Common myeloid progenitor, CD34-positive (primary cell): Measurements from ENCODE around the gene CEP83.
A peak's percentile ranks its signal among the peaks of the same experiment; 100 is the strongest.
"Not testable (repeated sequence)": the region's sequence is repeated elsewhere in the genome, so short reads cannot be mapped to it uniquely, and the experiment has no call there.

Experiments used
- CTCF ChIA-PET: fragments of 350-600 bp; sonication (Branson Sonifier 250); formaldehyde crosslinking; loops from one replicate; lab custom pipeline; 2021; ENCODE audit warnings: antibody characterized with exemption; lab: Charles Lee
- POLR2A ChIA-PET: fragments of 350-600 bp; sonication (Branson Sonifier 250); formaldehyde crosslinking; loops from one replicate; lab custom pipeline; 2021; ENCODE audit warnings: antibody characterized with exemption; lab: Charles Lee
- DNase-seq, 3 donors: peaks; one replicate each; pipeline versions ENCODE4 v3.0.0 to v3.0.0-alpha.2; 2013
- H3K27ac ChIP-seq, 2 experiments: 1 replicate in 1 of 2; 2 replicates in 1 of 2; pipeline ENCODE4 v1.7.0; 2013; ENCODE audit warnings: inconsistent platforms in 2 of 2, low read length in 2 of 2, mild to moderate bottlenecking in 2 of 2, low read depth in 1 of 2, moderate library complexity in 1 of 2; ENCODE audit not compliant: severe bottlenecking in 2 of 2, insufficient read depth in 1 of 2, poor library complexity in 1 of 2
- H3K27me3 ChIP-seq, 5 experiments: replicated peaks in 2 of 5; 1 replicate in 3 of 5; 2 replicates in 2 of 5; pipeline versions ENCODE4 v1.6.1 to v1.7.0; 2013; ENCODE audit warnings: low read length in 4 of 5, mild to moderate bottlenecking in 2 of 5, moderate library complexity in 2 of 5, inconsistent platforms in 1 of 5; ENCODE audit not compliant: insufficient read depth in 5 of 5, control insufficient read depth in 4 of 5
- H3K36me3 ChIP-seq, 4 experiments: 1 replicate in 2 of 4; 2 replicates in 2 of 4; pipeline versions ENCODE4 v1.6.1 to v1.7.0; 2013; ENCODE audit warnings: low read length in 3 of 4, control low read depth in 1 of 4, mild to moderate bottlenecking in 1 of 4; ENCODE audit not compliant: control insufficient read depth in 4 of 4, insufficient read depth in 4 of 4
- H3K4me1 ChIP-seq, 4 experiments: 1 replicate in 3 of 4; 2 replicates in 1 of 4; pipeline versions ENCODE4 v1.6.1 to v1.7.1; 2013; ENCODE audit warnings: low read length in 3 of 4, mild to moderate bottlenecking in 3 of 4, control low read depth in 1 of 4, inconsistent platforms in 1 of 4, moderate library complexity in 1 of 4; ENCODE audit not compliant: control insufficient read depth in 4 of 4, insufficient read depth in 4 of 4; ENCODE audit errors: control extremely low read depth in 1 of 4
- H3K4me3 ChIP-seq, 7 experiments: 1 replicate in 4 of 7; 2 replicates in 3 of 7; pipeline versions ENCODE4 v1.5.1 to v1.7.0; 2013; ENCODE audit warnings: mild to moderate bottlenecking in 7 of 7, low read length in 6 of 7, moderate library complexity in 6 of 7, inconsistent platforms in 2 of 7, low read depth in 2 of 7, control low read depth in 1 of 7; ENCODE audit not compliant: insufficient read depth in 4 of 7, control insufficient read depth in 1 of 7; ENCODE audit errors: extremely low read depth in 1 of 7
- H3K9me3 ChIP-seq, 5 experiments: 1 replicate in 4 of 5; 2 replicates in 1 of 5; pipeline versions ENCODE4 v1.6.1 to v1.7.1; 2013; ENCODE audit warnings: low read length in 4 of 5, mild to moderate bottlenecking in 2 of 5, inconsistent platforms in 1 of 5, low read depth in 1 of 5, moderate library complexity in 1 of 5; ENCODE audit not compliant: control insufficient read depth in 4 of 5, insufficient read depth in 2 of 5; ENCODE audit errors: control extremely low read depth in 1 of 5
- WGBS: methylation state at CpG from one replicate; pipeline ENCODE4 v1.1.5; 2013; ENCODE audit not compliant: insufficient coverage; 5-methylcytosine and 5-hydroxymethylcytosine counted together

CEP83 gene

DNA sequence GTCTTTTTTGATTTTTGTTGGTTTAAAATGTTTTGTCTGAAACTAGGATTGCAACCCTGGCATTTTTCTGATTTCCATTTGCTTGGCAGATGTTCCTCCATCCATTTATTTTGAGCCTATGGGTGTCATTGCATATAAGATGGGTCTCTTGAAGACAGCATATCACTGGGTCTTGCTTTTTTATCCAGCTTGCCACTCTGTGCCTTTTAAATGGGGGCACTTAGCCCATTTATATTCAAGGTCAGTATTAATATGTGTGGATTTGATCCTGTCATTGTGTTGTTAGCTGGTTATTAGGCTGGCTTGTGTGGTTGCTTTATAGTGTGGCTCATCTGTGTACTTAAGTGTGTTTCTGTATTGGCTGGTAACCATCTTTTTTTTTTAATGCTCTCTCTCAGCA lies 139.6 kb downstream of the CEP83 start:
- Histone ChIP-seq H3K27me3 (no peaks in the 10 kb centered on the region), H3K36me3 (peaks cover 12 to 50% (median 35%) of the 10 kb centered on the region in 4 experiments), H3K4me1 (no peaks in the 10 kb centered on the region), H3K4me3 (no peak overlapping the region), H3K27ac (no peak overlapping the region), H3K9me3 (peaks cover 9 to 69% (median 26%) of the 10 kb centered on the region in 5 experiments)
- POLR2A ChIA-PET = no interaction called here
- peak; percentile 7 to 37 (median 26) for DNase-seq
- CTCF ChIA-PET = no interaction called here

- Histone ChIP-seq H3K36me3 (peaks cover 10 to 32% (median 26%) of the 10 kb centered on the region in 4 experiments), H3K27ac (no peak overlapping the region), H3K9me3 (peaks cover 9 to 65% (median 26%) of the 10 kb centered on the region in 5 experiments), H3K4me1 (no peaks in the 10 kb centered on the region), H3K4me3 (no peak overlapping the region), H3K27me3 (no peaks in the 10 kb centered on the region)
- CTCF ChIA-PET = no interaction called here
- POLR2A ChIA-PET = no interaction called here
- no CpG with 5 or more reads among the region's 1 CpG for WGBS
- DNase-seq = no peak
These were observed 141.5 kb downstream of the CEP83 start for GRCh38 chr12:94318181-94318580.

GRCh38 chr12:94316600-94316999 lies 143.1 kb downstream of the CEP83 start:
- DNase-seq, H3K27ac ChIP-seq, H3K27me3 ChIP-seq, POLR2A ChIA-PET, H3K4me1 ChIP-seq, H3K4me3 ChIP-seq: not testable (repeated sequence)
- H3K36me3 ChIP-seq = peaks cover 4 to 20% (median 12%) of the 10 kb centered on the region in 4 experiments
- CTCF ChIA-PET = interaction anchor here (1.4 kb wide), 1 partner anchor 20 kb away, joined by 4 read pairs; no protein-coding TSS in a partner anchor
- no CpG with 5 or more reads among the region's 2 CpGs for WGBS
- H3K9me3 ChIP-seq = peaks cover 9 to 50% (median 16%) of the 10 kb centered on the region in 5 experiments

- Histone ChIP-seq H3K9me3 (peaks cover 0 to 10% (median 0%) of the 10 kb centered on the region in 5 experiments), H3K27ac (no peak overlapping the region), H3K4me1 (no peaks in the 10 kb centered on the region), H3K4me3 (no peak overlapping the region), H3K27me3 (no peaks in the 10 kb centered on the region), H3K36me3 (peaks cover 5 to 29% (median 16%) of the 10 kb centered on the region in 4 experiments)
- POLR2A ChIA-PET = no interaction called here
- DNase-seq = no peak
- CTCF ChIA-PET = interaction anchor here (1.0 kb wide), 1 partner anchor 167 kb away, joined by 3 read pairs; no protein-coding TSS in a partner anchor
- WGBS = 100% methylated on average over 1 of the region's 1 CpG
These were observed 147.3 kb downstream of the CEP83 start for GRCh38 chr12:94312378-94312777.

DNA sequence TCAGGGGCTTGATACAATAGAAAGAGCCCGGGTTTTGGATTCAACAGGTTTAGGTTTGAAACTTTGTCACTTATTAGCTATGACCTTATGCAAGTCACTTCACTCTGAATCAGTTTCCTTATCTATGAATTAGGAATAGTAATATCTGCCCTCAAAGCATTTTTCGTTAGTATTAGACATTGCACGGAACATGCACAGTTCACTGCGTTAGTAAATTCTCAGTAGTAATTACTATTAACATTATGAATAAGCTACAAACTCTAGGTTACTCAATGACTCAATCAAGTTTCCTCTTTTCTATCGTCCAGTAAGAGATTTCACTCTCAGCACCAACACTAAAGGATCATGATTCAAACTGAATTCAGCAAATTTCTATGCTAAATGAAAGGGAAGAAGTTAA lies 150.3 kb downstream of the CEP83 start:
- Histone ChIP-seq H3K9me3 (no peaks in the 10 kb centered on the region), H3K36me3 (peaks cover 18 to 53% (median 39%) of the 10 kb centered on the region in 4 experiments), H3K4me3 (no peak overlapping the region), H3K4me1 (no peaks in the 10 kb centered on the region), H3K27me3 (no peaks in the 10 kb centered on the region), H3K27ac (no peak overlapping the region)
- no peak for DNase-seq
- CTCF ChIA-PET = no interaction called here
- WGBS = 100% methylated on average over 1 of the region's 5 CpGs
- POLR2A ChIA-PET = no interaction called here

GRCh38 chr12:94308612-94309011 lies 151.1 kb downstream of the CEP83 start:
- peaks cover 24 to 59% (median 42%) of the 10 kb centered on the region in 4 experiments for H3K36me3 ChIP-seq
- no peak overlapping the region for H3K4me3 ChIP-seq
- no peak for DNase-seq
- ChIA-PET CTCF (no interaction called here), POLR2A (no interaction called here)
- H3K4me1 ChIP-seq = peaks cover 0 to 2% (median 0%) of the 10 kb centered on the region in 4 experiments
- H3K27me3 ChIP-seq = no peaks in the 10 kb centered on the region
- no peaks in the 10 kb centered on the region for H3K9me3 ChIP-seq
- H3K27ac ChIP-seq = no peak overlapping the region
- WGBS = no CpG with 5 or more reads among the region's 2 CpGs

- H3K36me3 ChIP-seq = peaks cover 35 to 67% (median 52%) of the 10 kb centered on the region in 4 experiments
These were observed 154.3 kb downstream of the CEP83 start for GRCh38 chr12:94305130-94305957.

More at GRCh38 chr12:94305130-94305957, 154.3 kb downstream of the CEP83 start:
- Histone ChIP-seq H3K9me3 (no peaks in the 10 kb centered on the region), H3K4me3 (no peak overlapping the region), H3K27me3 (no peaks in the 10 kb centered on the region), H3K27ac (no peak overlapping the region), H3K4me1 (peaks cover 0 to 2% (median 0%) of the 10 kb centered on the region in 4 experiments)
- WGBS = 94% methylated on average over 4 of the region's 9 CpGs
- CTCF ChIA-PET = interaction anchor here (0.6 to 0.9 kb wide), 3 partner anchors 8 to 23 kb away, joined by 3 to 4 read pairs (median 4); no protein-coding TSS in a partner anchor
- POLR2A ChIA-PET = no interaction called here
- no peak for DNase-seq
